Stimulated activated CD4-positive, alpha-beta T cell treated with anti-CD3 and anti-CD28 coated beads, Interleukin-4, amount 100 ng/mL, for 1 hour (primary cell): ENCODE data around the gene DTNB.

Source experiments
- DNase-seq: peaks from one replicate; pipeline ENCODE4 v3.0.0-alpha.2; 2020

Gene DTNB

GRCh38 chr2:25362049-25362433, 311.3 kb downstream of the DTNB start:
- DNase-seq = peak; percentile 92

DNA sequence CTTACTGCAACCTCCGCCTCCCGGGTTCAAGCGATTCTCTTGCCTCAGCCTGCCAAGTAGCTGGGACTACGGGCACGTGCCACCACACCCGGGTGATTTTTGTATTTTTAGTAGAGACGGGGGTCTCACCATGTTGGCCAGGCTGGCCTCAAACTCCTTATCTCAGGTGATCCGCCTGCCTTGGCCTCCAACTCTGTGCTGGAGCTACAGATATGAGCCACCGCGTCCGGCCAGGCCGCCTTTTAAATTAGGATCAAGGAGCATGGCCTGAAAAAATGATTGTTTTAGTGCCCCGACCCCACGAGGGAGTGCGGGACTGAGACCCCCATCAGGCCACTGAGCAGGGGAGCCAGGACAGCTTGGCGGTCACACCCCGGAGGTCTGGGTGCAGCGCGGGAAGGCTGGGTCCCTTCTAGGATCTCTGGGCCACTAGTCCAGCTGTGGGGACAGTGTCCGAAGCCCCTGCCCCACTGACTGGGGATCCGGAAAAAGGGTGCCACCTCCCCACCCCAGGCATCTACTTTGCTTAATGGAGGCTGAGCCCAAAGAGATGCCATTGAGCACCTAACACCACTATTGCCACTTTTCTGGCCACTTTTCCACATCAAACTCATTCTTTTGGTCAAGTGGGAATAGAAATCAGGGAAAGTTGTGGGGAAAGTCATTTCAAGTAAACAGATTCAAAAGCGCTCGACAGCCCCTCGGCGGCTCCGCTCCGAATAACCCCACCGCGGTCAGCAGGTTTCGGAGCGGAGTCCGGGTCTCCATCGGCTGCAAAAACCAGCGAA, 311.9 kb downstream of the DTNB start:
- DNase-seq = no peak

DNA sequence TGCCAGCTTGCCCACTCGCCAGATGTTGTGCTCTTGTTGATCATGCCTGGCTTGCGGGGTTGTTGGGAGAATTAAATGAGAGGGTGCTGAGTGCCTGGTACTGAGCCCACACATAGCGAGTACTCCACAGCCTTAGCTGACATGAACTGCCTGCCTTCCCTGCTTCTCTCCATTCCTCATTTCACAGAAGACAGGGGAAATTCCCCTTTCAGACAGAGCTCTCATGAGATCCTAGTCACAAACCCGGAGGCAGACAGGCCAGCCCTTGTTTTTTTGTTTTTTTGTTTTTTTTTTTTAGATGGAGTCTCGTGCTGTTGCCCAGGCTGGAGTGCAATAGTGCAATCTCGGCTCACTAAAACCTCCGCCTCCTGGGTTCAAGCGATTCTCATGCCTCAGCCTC, 314.5 kb downstream of the DTNB start:
- no peak for DNase-seq

- DNase-seq = no peak
These were observed 315.0 kb downstream of the DTNB start for GRCh38 chr2:25358249-25358815.

GRCh38 chr2:25356088-25356487, 317.3 kb downstream of the DTNB start:
- no peak for DNase-seq

DNA sequence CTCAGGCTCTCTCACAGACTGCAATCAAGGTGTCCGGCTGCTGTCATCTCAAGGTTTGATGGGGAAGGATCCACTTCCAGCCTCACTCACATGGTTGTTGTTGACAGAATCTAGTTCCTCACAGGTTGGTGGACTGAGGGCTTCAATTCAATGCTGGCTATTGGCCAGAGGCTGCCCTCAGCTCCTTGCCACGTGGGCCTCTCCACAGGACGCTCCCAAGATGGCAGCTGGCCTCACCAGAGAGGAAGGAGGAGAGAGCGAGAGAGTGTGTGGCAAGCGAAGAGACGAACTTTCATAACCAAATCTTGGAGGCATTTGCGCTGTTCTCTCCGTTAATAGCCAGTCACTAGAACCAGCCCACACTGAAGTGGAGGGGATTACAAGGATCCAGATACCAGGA, 318.1 kb downstream of the DTNB start:
- DNase-seq = no peak

DNA sequence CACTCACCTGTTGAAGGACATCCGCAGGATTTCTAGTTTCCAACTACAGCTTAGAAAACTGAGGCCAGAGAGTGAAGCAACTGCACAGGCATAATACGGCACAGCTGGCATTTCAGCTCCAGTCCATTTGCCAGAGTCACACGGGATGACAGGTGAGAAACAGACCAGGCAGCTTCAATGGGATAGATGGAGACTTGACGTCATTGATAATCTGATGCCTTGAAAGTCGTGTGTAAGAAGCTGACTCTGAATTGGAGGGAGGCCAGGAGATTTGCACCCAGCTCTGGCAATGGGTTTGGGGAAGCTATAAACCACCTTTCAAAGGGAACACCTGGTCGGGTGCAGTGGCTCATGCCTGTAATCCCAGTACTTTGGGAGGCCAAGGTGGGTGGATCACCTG, 319.3 kb downstream of the DTNB start:
- DNase-seq = no peak

- no peak for DNase-seq
These were observed 324.0 kb downstream of the DTNB start for GRCh38 chr2:25349397-25349796.

DNA sequence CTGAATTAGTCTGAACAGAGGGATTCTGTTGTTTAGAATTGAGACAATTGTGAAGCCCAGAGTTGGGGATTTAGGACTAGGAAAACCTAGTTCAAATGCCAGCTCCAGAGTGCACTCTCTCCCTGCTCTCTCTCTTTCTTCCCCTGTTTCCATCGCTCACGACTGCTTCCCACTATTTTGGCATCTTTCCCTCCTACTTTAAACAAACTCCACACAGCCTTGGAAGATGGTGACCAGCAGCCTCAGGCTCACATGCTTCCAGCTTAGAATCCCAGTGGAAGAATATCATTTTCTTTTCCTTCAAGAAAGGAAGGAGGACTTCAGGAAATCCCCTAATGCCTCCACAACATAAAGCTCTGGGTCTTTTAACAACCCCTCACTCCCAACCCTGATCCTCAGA, 325.5 kb downstream of the DTNB start:
- DNase-seq = no peak

GRCh38 chr2:25347205-25347815, 326.1 kb downstream of the DTNB start:
- DNase-seq = peak; percentile 35

DNA sequence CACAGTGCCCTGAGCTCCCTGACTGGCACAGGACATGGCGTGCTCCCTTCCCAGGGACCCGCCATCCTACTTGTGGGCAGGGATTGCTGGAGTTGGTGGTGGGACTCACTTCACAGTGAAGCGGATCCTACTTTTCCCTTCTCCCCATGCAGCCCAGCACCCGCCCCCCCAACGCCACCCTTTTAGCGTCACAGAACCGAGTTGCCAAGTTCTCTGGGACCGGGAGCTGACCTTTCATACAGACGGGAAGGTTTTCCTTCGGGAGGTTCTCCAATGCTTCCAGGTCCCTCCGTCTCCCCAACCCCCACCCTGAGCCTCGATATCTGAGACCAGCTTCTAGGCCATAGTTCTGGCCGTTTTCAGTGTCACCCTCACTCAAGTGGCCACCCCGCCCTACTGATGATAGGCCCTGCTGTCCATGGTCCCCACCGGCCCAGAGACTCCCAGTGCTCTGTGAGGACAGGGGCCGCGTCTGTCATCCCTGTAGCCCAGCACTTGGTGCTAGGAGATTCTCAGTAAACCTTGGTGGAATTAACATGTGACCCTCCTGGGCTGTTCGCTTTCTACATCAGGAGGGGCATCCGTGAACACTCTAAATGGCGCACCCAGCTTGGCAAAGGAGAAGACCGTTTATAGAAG, 330.1 kb downstream of the DTNB start:
- no peak for DNase-seq

DNA sequence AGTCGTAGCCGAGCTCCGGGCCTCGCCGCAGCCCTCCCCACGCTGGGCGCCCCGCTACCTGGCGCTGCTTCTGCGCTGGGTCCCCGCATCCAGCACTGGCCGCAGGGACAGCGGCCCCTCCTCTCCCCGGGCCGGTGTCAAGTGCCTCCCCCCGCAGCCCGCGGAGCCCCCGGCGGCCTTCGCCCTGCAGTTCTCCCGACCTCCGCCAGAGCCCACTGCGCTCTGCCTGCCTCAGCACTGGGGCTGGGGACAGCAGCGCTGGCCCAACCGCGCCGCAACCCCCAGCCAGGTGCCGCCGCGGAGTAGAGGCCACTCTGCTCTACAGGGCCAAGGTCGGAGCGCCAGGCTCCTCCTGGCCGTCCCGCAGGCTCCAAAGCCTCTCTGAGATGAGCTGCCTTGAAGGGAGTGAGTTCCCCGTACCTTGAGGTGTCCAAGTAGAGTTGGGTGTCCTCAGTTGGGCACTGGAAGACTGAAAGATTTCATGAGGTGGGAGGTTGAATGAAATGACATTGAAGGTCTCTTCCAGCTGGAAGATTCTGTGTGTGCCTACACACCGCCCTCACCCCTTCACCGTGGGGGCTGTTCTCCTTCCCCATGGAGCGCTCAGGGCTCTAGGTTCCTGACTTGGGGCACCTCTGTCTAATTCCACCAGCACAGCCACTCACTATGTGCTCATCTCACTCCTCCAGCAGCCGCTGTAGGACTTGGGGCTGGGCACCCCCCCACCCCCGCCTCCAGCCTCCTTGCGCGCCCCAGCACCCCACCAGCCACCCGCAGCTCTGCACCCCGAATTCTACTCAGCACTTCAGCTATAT, 330.8 kb downstream of the DTNB start:
- DNase-seq = peak; percentile 81

- peak; percentile 72 for DNase-seq
These were observed 331.5 kb downstream of the DTNB start, which contains the start of gene DNMT3A for GRCh38 chr2:25341753-25342371. Gene DNMT3A, minus strand, starts transcription at chr2:25341925. Its CDS starts 27,941 bp downstream, at chr2:25313984.

- peak; percentile 48 for DNase-seq
These were observed 332.2 kb downstream of the DTNB start for GRCh38 chr2:25341011-25341727.

DNA sequence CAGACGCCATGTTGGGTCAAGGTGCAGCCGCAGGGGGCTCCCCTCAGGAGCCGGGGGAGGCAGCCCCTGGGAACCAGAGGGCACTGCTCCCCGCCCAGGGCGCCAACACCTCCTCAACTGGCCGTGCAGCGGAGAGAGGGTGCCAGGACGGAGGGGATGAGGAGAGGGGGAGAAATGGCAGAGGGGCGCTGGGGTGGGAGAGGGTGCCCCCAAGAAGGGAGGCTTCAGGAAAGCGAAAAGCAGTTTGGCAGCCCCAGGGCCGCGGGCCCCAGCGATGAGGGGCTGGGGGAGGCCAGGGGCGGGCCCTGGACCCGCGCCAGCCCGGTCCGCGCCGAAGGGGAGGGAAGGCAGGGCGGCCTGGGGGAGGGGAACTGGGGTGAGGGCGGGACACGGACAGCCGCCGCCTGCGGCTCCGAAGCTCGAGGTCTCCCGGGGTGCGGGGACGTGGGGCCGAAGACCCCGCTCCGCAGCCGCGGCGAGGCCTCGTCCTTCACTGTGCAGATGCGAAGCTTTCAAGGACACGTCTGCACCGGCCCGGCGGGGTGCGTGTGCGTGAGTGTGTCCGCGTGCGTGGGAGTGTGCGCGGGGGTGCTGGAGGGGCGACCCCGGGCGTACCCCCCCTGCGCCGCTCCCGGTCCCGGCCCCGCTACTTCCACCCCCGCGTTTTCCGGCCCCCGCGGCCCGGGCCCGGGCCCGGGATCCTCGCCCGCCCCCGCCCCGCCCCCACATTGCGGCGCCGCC, 333.0 kb downstream of the DTNB start:
- peak; percentile 30 for DNase-seq

GRCh38 chr2:25339791-25340180, 333.6 kb downstream of the DTNB start:
- DNase-seq = no peak

- DNase-seq = no peak
These were observed 334.1 kb downstream of the DTNB start for GRCh38 chr2:25339211-25339674.

DNA sequence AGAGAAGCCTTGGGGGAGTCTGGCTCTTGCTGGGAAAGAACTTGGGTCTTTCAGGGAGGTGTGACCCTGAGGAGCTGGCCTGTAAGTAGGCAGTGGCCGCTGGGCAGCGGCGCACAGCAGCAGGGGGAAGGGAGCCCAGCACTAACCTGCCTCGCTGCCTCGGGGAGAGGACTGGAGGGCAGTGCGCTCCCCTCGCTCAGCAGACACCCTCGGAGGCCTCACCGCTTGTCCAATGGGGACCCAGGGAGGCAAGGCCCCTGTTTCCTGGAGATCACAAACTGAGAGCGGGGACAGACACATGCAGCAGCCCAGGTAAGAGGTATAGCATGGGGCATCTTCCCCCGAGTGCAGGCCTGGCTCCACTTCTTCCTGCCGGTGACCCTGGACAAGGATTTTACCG, 335.0 kb downstream of the DTNB start:
- no peak for DNase-seq

GRCh38 chr2:25337891-25338290, 335.5 kb downstream of the DTNB start:
- no peak for DNase-seq

GRCh38 chr2:25337276-25337675, 336.1 kb downstream of the DTNB start:
- no peak for DNase-seq

DNA sequence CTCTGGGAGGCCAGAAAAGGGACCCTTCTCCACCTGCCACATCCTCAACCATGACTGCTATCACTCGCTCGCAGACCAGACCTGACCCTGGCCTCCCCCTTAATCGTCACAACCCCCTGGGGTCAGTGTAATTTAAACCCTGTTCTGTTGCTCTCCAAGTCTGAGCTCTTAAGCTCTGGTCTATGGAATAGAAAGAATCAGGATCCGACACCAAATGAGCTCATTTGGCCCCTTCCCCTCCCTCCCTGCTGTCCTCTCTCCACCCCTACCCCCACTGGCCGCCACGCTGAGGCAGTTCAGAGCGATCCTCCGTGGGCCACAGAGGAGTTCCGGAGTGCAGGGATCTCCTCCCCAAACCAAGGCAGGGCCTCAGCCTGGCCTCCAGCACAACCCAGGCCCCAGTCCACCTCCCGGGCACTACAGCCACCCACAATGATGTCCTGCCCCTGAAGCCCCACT, 337.0 kb downstream of the DTNB start:
- DNase-seq = no peak
